ENCODE results near the gene PER2. TPM values are rescaled to one million over a fixed set of nuclear protein-coding genes. Genes with fewer than 3 reads are reported as not detected.

The PER2 gene
- total and polyA plus RNA-seq, 9 of the 15 experiments (the other 6 are each of a cell fraction or from before 2014, with no cell fraction given): 1.1 to 10.3 (median 2.9) TPM

DNA sequence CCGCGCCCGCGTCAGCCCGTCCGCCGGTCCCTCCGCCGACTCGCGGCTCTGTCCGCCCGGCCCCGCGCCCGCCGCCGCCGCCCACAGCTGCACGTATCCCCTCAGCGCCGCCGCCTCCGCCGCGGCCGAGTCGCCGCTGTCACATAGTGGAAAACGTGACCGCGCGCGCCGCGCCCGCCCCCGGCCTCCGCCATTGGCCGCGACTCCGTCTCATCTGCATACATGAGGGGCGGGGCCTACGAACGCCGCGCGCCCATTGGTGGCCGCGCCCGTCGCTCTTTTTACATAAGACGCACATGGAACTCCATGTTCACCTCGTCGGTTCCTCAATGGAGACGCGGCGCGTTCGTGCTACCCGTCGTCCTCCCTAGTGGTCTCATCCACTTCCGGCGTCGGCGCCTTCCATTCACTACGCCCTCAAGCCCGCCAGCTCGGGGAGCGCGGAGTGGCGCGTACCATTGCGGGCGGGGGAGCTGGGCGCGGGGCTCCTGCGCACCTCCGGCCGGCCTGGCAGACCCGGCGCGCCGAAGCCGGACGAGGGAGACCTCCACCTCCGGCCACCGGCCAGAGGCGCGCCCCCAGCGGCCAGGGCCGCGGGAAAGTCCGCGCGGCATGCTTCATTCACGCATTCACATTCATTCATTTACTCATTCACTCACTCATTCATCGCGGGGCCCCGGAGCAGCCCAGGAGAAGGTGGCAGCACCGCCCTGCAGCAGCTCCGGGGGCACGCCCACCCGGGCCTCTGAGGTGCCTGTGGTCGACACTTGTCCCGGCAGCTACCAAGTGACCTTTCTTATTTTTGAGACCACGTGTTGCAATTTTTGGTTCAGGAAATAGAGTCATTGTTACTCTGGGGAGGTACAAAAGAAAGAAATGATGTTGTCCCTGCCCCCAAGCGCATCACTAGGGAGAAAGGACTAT, 502 bp upstream of the PER2 start (continued):
- TF ChIP-seq SFPQ (IDR thresholded peaks at IDR 0.05; ENCODE audit: low read depth, low read length): no peak
- TF ChIP-seq, protein P1, sequence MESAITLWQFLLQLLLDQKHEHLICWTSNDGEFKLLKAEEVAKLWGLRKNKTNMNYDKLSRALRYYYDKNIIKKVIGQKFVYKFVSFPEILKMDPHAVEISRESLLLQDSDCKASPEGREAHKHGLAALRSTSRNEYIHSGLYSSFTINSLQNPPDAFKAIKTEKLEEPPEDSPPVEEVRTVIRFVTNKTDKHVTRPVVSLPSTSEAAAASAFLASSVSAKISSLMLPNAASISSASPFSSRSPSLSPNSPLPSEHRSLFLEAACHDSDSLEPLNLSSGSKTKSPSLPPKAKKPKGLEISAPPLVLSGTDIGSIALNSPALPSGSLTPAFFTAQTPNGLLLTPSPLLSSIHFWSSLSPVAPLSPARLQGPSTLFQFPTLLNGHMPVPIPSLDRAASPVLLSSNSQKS (CRISPR knock-in tag; IDR thresholded peaks at IDR 0.05): no peak
- TF ChIP-seq, protein P2, sequence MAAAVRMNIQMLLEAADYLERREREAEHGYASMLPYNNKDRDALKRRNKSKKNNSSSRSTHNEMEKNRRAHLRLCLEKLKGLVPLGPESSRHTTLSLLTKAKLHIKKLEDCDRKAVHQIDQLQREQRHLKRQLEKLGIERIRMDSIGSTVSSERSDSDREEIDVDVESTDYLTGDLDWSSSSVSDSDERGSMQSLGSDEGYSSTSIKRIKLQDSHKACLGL (CRISPR knock-in tag; IDR thresholded peaks at IDR 0.05; ENCODE audit: borderline replicate concordance, poor library complexity, severe bottlenecking): no peak
- TF ChIP-seq SMC3 (conservative IDR thresholded peaks at IDR 0.05; ENCODE audit: insufficient read depth, low read depth, low read length): no peak
- TF ChIP-seq KLF16 (IDR thresholded peaks at IDR 0.05): no peak
- no peak for TF ChIP-seq COPS2 (conservative IDR thresholded peaks at IDR 0.05)
- TF ChIP-seq MYNN (IDR thresholded peaks at IDR 0.05): no peak
- no peak for TF ChIP-seq MYNN (CRISPR knock-in tag; IDR thresholded peaks at IDR 0.05)
- no peak for TF ChIP-seq SNRNP70 (optimal IDR thresholded peaks at IDR 0.05; ENCODE audit: low read depth, low read length)
- TF ChIP-seq SMAD4 (CRISPR knock-in tag; conservative IDR thresholded peaks at IDR 0.05): peak; percentile 61
- no peak for TF ChIP-seq MCM7 (IDR thresholded peaks at IDR 0.05)
- no peak for TF ChIP-seq NELFE (IDR thresholded peaks at IDR 0.05; ENCODE audit: insufficient read depth, insufficient read length)
- no peak for TF ChIP-seq ZC3H8 (IDR thresholded peaks at IDR 0.05)
- no peak for TF ChIP-seq MAFG (tag; conservative IDR thresholded peaks at IDR 0.05)
- no peak for TF ChIP-seq ZNF507 (tag; conservative IDR thresholded peaks at IDR 0.05)
- TF ChIP-seq ZNF592 (IDR thresholded peaks at IDR 0.05): no peak
- no peak for TF ChIP-seq ZNF354B (CRISPR knock-in tag; IDR thresholded peaks at IDR 0.05)
- TF ChIP-seq ZNF124 (CRISPR knock-in tag; IDR thresholded peaks at IDR 0.05): no peak
- no peak for TF ChIP-seq HSF4 (CRISPR knock-in tag; IDR thresholded peaks at IDR 0.05; ENCODE audit: borderline replicate concordance)
- no peak for TF ChIP-seq ZNF655 (CRISPR knock-in tag; IDR thresholded peaks at IDR 0.05)

Measured in K562 (cell line).